ENCODE data around the gene C1R.

- TF ChIP-seq CTCF (IDR thresholded peaks at IDR 0.05; ENCODE audit: low read depth, low read length) (no peak), POLR2A (IDR thresholded peaks at IDR 0.05; ENCODE audit: extremely low read depth, insufficient read length) (no peak), MAX (IDR thresholded peaks at IDR 0.05; ENCODE audit: low read depth, low read length) (no peak), MYC (IDR thresholded peaks at IDR 0.05; ENCODE audit: low read depth, low read length) (no peak)
Observed at GRCh38 chr12:7118881-7119280, 26.6 kb upstream of the C1R start.

Measured in NB4 (cell line).